ENCODE measurements around the gene TPX2. TPM values are rescaled to one million over a fixed set of nuclear protein-coding genes. Genes with fewer than 3 reads are reported as not detected.
A peak's percentile ranks its signal among the peaks of the same experiment; 100 is the strongest.

The TPX2 gene
- polyA plus RNA-seq, 1 of the 3 experiments (the other 2 are of a cell fraction), result 17.1 TPM

DNA sequence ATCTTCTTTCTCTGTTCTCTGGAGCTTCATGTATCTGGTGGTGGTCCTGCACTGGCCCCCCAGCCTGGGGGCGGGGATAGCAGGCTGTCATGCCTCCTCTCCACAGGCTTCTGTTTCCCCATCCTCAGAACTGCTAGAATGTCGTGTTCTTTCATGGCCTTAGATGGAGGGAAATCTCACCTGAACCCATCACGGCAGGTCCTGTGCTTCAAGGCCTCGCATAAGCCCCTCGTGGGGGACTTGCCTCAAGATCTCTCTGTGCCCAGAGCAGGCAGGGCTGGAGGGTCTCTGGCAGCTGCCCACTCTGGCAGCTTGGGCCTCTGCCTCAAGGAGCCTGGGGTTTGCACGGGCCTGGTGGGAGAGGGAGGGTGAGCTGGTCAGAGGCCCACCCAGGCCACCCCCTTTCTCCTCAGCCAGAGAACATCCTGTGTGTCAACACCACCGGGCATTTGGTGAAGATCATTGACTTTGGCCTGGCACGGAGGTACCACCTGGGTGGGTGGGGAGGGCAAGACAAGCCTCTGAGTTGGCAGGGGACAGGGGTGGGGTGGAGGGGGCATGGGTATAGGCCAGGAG lies 91.4 kb downstream of the TPX2 start:
- Histone ChIP-seq H3K27me3 (ENCODE audit: insufficient read depth) (no peaks in the 10 kb centered on the region), H3K9me2 (no peaks in the 10 kb centered on the region), H3K4me2 (no peak overlapping the region), H3K4me3 (ENCODE audit: low read depth in 2 of 2, low read length in 1 of 2) (no peak overlapping the region), H3K4me1 (ENCODE audit: control insufficient read depth in 1 of 2, insufficient read depth in 2 of 2, low read depth in 1 of 2, low read length in 1 of 2) (peaks cover 3 to 14% of the 10 kb centered on the region in 2 experiments; a peak in 3 of 4 replicates), H3F3A (replicated peaks; ENCODE audit: insufficient read depth) (peaks cover 7% of the 10 kb centered on the region), H3K79me2 (ENCODE audit: insufficient read depth) (no peaks in the 10 kb centered on the region), H4K20me1 (ENCODE audit: insufficient read depth) (no peaks in the 10 kb centered on the region), H3K9ac (no peak overlapping the region), H3K9me3 (no peaks in the 10 kb centered on the region), H3K36me3 (replicated peaks in 1 of 2; ENCODE audit: control insufficient read depth in 1 of 2, insufficient read depth in 2 of 2, low read length in 1 of 2) (no peaks in the 10 kb centered on the region), H2AFZ (ENCODE audit: low read depth) (no peak overlapping the region), H3K27ac (ENCODE audit: low read depth in 2 of 2, low read length in 1 of 2) (no peak overlapping the region)
- 80% methylated on average over 2 of the region's 8 CpGs for WGBS (ENCODE audit: low lambda C conversion rate)
- ChIA-PET CTCF (interaction anchor here (1.0 to 15.5 kb wide), 4 partner anchors 6 to 121 kb away, joined by 5 to 174 read pairs (median 44); partner anchors contain the start of genes FOXS1 and PDRG1), POLR2A (no interaction called here)
- TF ChIP-seq TEAD4 (IDR thresholded peaks at IDR 0.05; ENCODE audit: borderline replicate concordance, insufficient read depth) (no peak), GABPA (IDR thresholded peaks at IDR 0.05; ENCODE audit: low read depth) (no peak), NRF1 (IDR thresholded peaks at IDR 0.05; ENCODE audit: low read depth, low read length) (no peak), YY1 (IDR thresholded peaks at IDR 0.05; ENCODE audit: low read depth) (no peak), RAD21 (IDR thresholded peaks at IDR 0.05; ENCODE audit: low read length) (no peak), JUND (IDR thresholded peaks at IDR 0.05) (no peak), EP300 (IDR thresholded peaks at IDR 0.05; ENCODE audit: borderline replicate concordance in 1 of 2, low read depth in 1 of 2, low read length in 1 of 2) (no peak), NFIC (IDR thresholded peaks at IDR 0.05; ENCODE audit: borderline replicate concordance) (no peak), MXI1 (IDR thresholded peaks at IDR 0.05; ENCODE audit: low read depth, low read length) (no peak), ELF1 (IDR thresholded peaks at IDR 0.05) (no peak), EZH2phosphoT487 (IDR thresholded peaks at IDR 0.05; ENCODE audit: borderline replicate concordance, low read depth) (no peak), GATA2 (CRISPR knock-in tag; IDR thresholded peaks at IDR 0.05) (no peak), FOXM1 (IDR thresholded peaks at IDR 0.05; ENCODE audit: low read depth) (no peak), MEF2A (IDR thresholded peaks at IDR 0.05; ENCODE audit: borderline replicate concordance, low read depth) (no peak)
- TF ChIP-seq, protein P1, sequence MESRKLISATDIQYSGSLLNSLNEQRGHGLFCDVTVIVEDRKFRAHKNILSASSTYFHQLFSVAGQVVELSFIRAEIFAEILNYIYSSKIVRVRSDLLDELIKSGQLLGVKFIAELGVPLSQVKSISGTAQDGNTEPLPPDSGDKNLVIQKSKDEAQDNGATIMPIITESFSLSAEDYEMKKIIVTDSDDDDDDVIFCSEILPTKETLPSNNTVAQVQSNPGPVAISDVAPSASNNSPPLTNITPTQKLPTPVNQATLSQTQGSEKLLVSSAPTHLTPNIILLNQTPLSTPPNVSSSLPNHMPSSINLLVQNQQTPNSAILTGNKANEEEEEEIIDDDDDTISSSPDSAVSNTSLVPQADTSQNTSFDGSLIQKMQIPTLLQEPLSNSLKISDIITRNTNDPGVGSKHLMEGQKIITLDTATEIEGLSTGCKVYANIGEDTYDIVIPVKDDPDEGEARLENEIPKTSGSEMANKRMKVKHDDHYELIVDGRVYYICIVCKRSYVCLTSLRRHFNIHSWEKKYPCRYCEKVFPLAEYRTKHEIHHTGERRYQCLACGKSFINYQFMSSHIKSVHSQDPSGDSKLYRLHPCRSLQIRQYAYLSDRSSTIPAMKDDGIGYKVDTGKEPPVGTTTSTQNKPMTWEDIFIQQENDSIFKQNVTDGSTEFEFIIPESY (IDR thresholded peaks at IDR 0.05; ENCODE audit: borderline replicate concordance, low read depth), result no peak
- TF ChIP-seq, protein P2, sequence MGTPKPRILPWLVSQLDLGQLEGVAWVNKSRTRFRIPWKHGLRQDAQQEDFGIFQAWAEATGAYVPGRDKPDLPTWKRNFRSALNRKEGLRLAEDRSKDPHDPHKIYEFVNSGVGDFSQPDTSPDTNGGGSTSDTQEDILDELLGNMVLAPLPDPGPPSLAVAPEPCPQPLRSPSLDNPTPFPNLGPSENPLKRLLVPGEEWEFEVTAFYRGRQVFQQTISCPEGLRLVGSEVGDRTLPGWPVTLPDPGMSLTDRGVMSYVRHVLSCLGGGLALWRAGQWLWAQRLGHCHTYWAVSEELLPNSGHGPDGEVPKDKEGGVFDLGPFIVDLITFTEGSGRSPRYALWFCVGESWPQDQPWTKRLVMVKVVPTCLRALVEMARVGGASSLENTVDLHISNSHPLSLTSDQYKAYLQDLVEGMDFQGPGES (IDR thresholded peaks at IDR 0.05; ENCODE audit: low read depth, low read length), result no peak
- TF ChIP-seq, protein P3, sequence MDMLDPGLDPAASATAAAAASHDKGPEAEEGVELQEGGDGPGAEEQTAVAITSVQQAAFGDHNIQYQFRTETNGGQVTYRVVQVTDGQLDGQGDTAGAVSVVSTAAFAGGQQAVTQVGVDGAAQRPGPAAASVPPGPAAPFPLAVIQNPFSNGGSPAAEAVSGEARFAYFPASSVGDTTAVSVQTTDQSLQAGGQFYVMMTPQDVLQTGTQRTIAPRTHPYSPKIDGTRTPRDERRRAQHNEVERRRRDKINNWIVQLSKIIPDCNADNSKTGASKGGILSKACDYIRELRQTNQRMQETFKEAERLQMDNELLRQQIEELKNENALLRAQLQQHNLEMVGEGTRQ (IDR thresholded peaks at IDR 0.05; ENCODE audit: borderline replicate concordance, low read depth, low read length), result no peak
- TF ChIP-seq, protein P4, sequence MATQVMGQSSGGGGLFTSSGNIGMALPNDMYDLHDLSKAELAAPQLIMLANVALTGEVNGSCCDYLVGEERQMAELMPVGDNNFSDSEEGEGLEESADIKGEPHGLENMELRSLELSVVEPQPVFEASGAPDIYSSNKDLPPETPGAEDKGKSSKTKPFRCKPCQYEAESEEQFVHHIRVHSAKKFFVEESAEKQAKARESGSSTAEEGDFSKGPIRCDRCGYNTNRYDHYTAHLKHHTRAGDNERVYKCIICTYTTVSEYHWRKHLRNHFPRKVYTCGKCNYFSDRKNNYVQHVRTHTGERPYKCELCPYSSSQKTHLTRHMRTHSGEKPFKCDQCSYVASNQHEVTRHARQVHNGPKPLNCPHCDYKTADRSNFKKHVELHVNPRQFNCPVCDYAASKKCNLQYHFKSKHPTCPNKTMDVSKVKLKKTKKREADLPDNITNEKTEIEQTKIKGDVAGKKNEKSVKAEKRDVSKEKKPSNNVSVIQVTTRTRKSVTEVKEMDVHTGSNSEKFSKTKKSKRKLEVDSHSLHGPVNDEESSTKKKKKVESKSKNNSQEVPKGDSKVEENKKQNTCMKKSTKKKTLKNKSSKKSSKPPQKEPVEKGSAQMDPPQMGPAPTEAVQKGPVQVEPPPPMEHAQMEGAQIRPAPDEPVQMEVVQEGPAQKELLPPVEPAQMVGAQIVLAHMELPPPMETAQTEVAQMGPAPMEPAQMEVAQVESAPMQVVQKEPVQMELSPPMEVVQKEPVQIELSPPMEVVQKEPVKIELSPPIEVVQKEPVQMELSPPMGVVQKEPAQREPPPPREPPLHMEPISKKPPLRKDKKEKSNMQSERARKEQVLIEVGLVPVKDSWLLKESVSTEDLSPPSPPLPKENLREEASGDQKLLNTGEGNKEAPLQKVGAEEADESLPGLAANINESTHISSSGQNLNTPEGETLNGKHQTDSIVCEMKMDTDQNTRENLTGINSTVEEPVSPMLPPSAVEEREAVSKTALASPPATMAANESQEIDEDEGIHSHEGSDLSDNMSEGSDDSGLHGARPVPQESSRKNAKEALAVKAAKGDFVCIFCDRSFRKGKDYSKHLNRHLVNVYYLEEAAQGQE (IDR thresholded peaks at IDR 0.05; ENCODE audit: low read depth, low read length), result no peak
- TF ChIP-seq, protein P5, sequence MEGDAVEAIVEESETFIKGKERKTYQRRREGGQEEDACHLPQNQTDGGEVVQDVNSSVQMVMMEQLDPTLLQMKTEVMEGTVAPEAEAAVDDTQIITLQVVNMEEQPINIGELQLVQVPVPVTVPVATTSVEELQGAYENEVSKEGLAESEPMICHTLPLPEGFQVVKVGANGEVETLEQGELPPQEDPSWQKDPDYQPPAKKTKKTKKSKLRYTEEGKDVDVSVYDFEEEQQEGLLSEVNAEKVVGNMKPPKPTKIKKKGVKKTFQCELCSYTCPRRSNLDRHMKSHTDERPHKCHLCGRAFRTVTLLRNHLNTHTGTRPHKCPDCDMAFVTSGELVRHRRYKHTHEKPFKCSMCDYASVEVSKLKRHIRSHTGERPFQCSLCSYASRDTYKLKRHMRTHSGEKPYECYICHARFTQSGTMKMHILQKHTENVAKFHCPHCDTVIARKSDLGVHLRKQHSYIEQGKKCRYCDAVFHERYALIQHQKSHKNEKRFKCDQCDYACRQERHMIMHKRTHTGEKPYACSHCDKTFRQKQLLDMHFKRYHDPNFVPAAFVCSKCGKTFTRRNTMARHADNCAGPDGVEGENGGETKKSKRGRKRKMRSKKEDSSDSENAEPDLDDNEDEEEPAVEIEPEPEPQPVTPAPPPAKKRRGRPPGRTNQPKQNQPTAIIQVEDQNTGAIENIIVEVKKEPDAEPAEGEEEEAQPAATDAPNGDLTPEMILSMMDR (IDR thresholded peaks at IDR 0.05), result no peak
- TF ChIP-seq, protein P6, sequence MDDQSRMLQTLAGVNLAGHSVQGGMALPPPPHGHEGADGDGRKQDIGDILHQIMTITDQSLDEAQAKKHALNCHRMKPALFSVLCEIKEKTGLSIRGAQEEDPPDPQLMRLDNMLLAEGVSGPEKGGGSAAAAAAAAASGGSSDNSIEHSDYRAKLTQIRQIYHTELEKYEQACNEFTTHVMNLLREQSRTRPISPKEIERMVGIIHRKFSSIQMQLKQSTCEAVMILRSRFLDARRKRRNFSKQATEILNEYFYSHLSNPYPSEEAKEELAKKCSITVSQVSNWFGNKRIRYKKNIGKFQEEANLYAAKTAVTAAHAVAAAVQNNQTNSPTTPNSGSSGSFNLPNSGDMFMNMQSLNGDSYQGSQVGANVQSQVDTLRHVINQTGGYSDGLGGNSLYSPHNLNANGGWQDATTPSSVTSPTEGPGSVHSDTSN (IDR thresholded peaks at IDR 0.05), result no peak
- peak; percentile 6 for DNase-seq
